ENCODE data around the gene MLLT3.
"Not testable (repeated sequence)": the region's sequence is repeated elsewhere in the genome, so short reads cannot be mapped to it uniquely, and the experiment has no call there.

Gene MLLT3

GRCh38 chr9:20593537-20593936 lies 28.8 kb downstream of the MLLT3 start:
- TF ChIP-seq CTCF (IDR thresholded peaks at IDR 0.05; ENCODE audit: low read depth, low read length, missing control alignments), result no peak
- no peak overlapping the region for H3K4me3 ChIP-seq (ENCODE audit: low read depth, low read length)
- DNase-seq (ENCODE audit: low read depth), result peak; percentile 59
- in situ Hi-C loops (cut with HindIII; ENCODE audit: low sequenced_read_pairs), result no loop called here

GRCh38 chr9:20593105-20593504 lies 29.2 kb downstream of the MLLT3 start:
- TF ChIP-seq CTCF (IDR thresholded peaks at IDR 0.05; ENCODE audit: low read depth, low read length, missing control alignments), result no peak
- H3K4me3 ChIP-seq (ENCODE audit: low read depth, low read length), result no peak overlapping the region
- DNase-seq (ENCODE audit: low read depth), result no peak
- in situ Hi-C loops (cut with HindIII; ENCODE audit: low sequenced_read_pairs), result no loop called here

GRCh38 chr9:20592673-20593072 lies 29.6 kb downstream of the MLLT3 start:
- TF ChIP-seq CTCF (IDR thresholded peaks at IDR 0.05; ENCODE audit: low read depth, low read length, missing control alignments), result no peak
- no peak overlapping the region for H3K4me3 ChIP-seq (ENCODE audit: low read depth, low read length)
- no peak for DNase-seq (ENCODE audit: low read depth)
- in situ Hi-C loops (cut with HindIII; ENCODE audit: low sequenced_read_pairs), result no loop called here

- in situ Hi-C loops (cut with HindIII; ENCODE audit: low sequenced_read_pairs), result no loop called here
- no peak for DNase-seq (ENCODE audit: low read depth)
- H3K4me3 ChIP-seq (ENCODE audit: low read depth, low read length), result no peak overlapping the region
- no peak for TF ChIP-seq CTCF (IDR thresholded peaks at IDR 0.05; ENCODE audit: low read depth, low read length, missing control alignments)
These were observed 31.1 kb downstream of the MLLT3 start for GRCh38 chr9:20591223-20591622.

- in situ Hi-C loops (cut with HindIII; ENCODE audit: low sequenced_read_pairs), result no loop called here
- H3K4me3 ChIP-seq (ENCODE audit: low read depth, low read length), result no peak overlapping the region
- no peak for DNase-seq (ENCODE audit: low read depth)
- TF ChIP-seq CTCF (IDR thresholded peaks at IDR 0.05; ENCODE audit: low read depth, low read length, missing control alignments), result no peak
These were observed 37.2 kb downstream of the MLLT3 start for GRCh38 chr9:20584968-20585643.

- in situ Hi-C loops (cut with HindIII; ENCODE audit: low sequenced_read_pairs); H3K4me3 ChIP-seq (ENCODE audit: low read depth, low read length); DNase-seq (ENCODE audit: low read depth): not testable (repeated sequence)
These were observed 39.2 kb downstream of the MLLT3 start for GRCh38 chr9:20583088-20583487.

GRCh38 chr9:20582150-20582549 lies 40.1 kb downstream of the MLLT3 start:
- no peak for TF ChIP-seq CTCF (IDR thresholded peaks at IDR 0.05; ENCODE audit: low read depth, low read length, missing control alignments)
- in situ Hi-C loops (cut with HindIII; ENCODE audit: low sequenced_read_pairs), result no loop called here
- DNase-seq (ENCODE audit: low read depth), result no peak
- H3K4me3 ChIP-seq (ENCODE audit: low read depth, low read length), result no peak overlapping the region
